Cardiac septum (tissue), 1 donor: ENCODE data around the gene OR10X1. TPM values are rescaled to one million over a fixed set of nuclear protein-coding genes. Genes with fewer than 3 reads are reported as not detected.

Experiments
- total RNA-seq: library from RNA; stranded (reverse); fragmentation: NEBNext Ultra II Directional; extraction: Animal tissue kit (Norgen Biotek cat#: 25700); gene quantifications from one replicate; pipeline ENCODE4 v1.2.1, GENCODE V29; 2021
- donor health status: DM: no; HTN: no; CAD: no.

OR10X1 gene
- total RNA-seq, 1 donor from 2014 or later: not detected

Other genes with a start within 250 kb of the OR10X1 start
- gene CD1B, start 248.4 kb downstream of the OR10X1 start, total RNA-seq: not detected
- not detected for gene CD1E, start 226.0 kb downstream of the OR10X1 start, total RNA-seq
- not detected for gene OR10T2, start 180.4 kb downstream of the OR10X1 start, total RNA-seq
- gene OR10K2, start 153.7 kb downstream of the OR10X1 start, total RNA-seq: not detected
- not detected for gene OR10K1, start 118.1 kb downstream of the OR10X1 start, total RNA-seq
- not detected for gene OR10R2, start 107.7 kb downstream of the OR10X1 start, total RNA-seq
- gene OR6Y1, start 25.5 kb downstream of the OR10X1 start, total RNA-seq: not detected
- gene OR6P1, start 9.3 kb downstream of the OR10X1 start, total RNA-seq: not detected
- not detected for gene OR10Z1, start 25.4 kb upstream of the OR10X1 start, total RNA-seq
- gene SPTA1, start 106.8 kb upstream of the OR10X1 start, total RNA-seq: 0.43 TPM
- gene OR6K2, start 120.8 kb upstream of the OR10X1 start, total RNA-seq: not detected
- gene OR6K3, start 140.8 kb upstream of the OR10X1 start, total RNA-seq: not detected
- gene OR6K6, start 174.8 kb upstream of the OR10X1 start, total RNA-seq: not detected
- not detected for gene OR6N1, start 192.3 kb upstream of the OR10X1 start, total RNA-seq
- gene OR6N2, start 201.3 kb upstream of the OR10X1 start, total RNA-seq: not detected